ENCODE data around the gene AGPS.
"Not testable (repeated sequence)": the region's sequence is repeated elsewhere in the genome, so short reads cannot be mapped to it uniquely, and the experiment has no call there.

AGPS gene

GRCh38 chr2:177429688-177430325 lies 37.2 kb downstream of the AGPS start:
- no peaks in the 10 kb centered on the region for H4K20me1 ChIP-seq
- H3K4me3 ChIP-seq, result peak overlapping the region; percentile 5; the same call in 1 of the 2 replicates
- no peak for TF ChIP-seq Cebpa-rat (IDR thresholded peaks at IDR 0.05)
- peaks cover 88% of the 10 kb centered on the region for H3K9me3 ChIP-seq
- no peak overlapping the region for H3K4me2 ChIP-seq
- no peaks in the 10 kb centered on the region for H3K27me3 ChIP-seq
- H3K36me3 ChIP-seq, result peaks cover 54% of the 10 kb centered on the region
- H3K4me1 ChIP-seq, result no peaks in the 10 kb centered on the region
- H3K27ac ChIP-seq, result no peak overlapping the region
- H3K9ac ChIP-seq, result no peak overlapping the region

DNA sequence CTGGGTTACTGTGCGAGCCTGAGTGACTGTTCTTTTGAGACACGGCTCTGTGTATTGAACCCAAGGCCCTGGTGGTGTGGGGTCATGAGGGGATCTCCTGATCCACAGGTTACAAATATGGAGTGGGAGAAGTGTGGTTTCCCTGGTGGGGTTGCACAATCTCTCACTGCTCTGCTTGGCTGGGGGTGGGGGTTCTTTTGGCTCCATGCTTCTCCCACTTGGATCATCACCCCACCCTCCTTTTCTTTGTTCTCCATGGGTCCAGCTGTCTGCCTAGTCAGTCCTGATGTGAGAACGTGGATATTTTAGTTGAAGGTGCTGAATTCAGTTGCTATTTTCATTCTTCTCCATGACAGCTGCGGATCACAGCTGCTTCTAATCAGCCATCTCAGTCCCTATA lies 37.8 kb downstream of the AGPS start:
- Histone ChIP-seq H3K4me2 (no peak overlapping the region), H3K4me1 (no peaks in the 10 kb centered on the region), H3K4me3 (no peak overlapping the region), H3K9me3 (peaks cover 88% of the 10 kb centered on the region), H3K27ac (no peak overlapping the region), H3K9ac (no peak overlapping the region), H4K20me1 (no peaks in the 10 kb centered on the region), H3K27me3 (no peaks in the 10 kb centered on the region), H3K36me3 (peaks cover 54% of the 10 kb centered on the region)
- no peak for TF ChIP-seq Cebpa-rat (IDR thresholded peaks at IDR 0.05)

- not testable (repeated sequence) for H4K20me1 ChIP-seq, H3K4me3 ChIP-seq, H3K4me2 ChIP-seq, H3K9ac ChIP-seq, H3K27me3 ChIP-seq, H3K4me1 ChIP-seq, H3K27ac ChIP-seq
- H3K36me3 ChIP-seq, result peaks cover 57% of the 10 kb centered on the region
- H3K9me3 ChIP-seq, result peaks cover 80% of the 10 kb centered on the region
Measured at GRCh38 chr2:177431111-177431725, 38.6 kb downstream of the AGPS start.

DNA sequence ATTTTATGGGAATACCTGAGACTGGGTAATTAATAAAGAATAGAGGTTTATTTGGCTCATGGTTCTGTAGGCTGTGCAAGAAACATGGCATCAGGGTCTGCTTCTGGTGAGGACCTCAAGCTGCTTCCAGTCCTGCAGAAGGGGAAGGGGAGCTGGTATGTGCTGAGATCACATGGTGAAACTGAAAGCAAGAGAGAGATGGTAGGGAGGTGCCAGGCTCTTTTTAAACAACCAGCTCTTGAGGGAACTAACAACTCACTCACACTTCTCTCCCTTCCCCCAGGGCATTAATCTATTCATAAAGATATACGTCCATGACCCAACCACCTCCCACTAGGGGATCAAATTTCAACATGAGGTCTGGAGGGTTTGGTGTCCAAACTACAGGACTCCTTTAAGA lies 40.1 kb downstream of the AGPS start:
- H3K27ac ChIP-seq, result no peak overlapping the region
- H3K9me3 ChIP-seq, result peaks cover 65% of the 10 kb centered on the region

GRCh38 chr2:177433402-177433801 lies 40.8 kb downstream of the AGPS start:
- Histone ChIP-seq H3K9ac (no peak overlapping the region), H3K36me3 (peaks cover 51% of the 10 kb centered on the region), H3K4me1 (no peaks in the 10 kb centered on the region), H3K27me3 (no peaks in the 10 kb centered on the region), H3K9me3 (peaks cover 58% of the 10 kb centered on the region), H3K4me2 (no peak overlapping the region), H3K27ac (no peak overlapping the region), H3K4me3 (no peak overlapping the region), H4K20me1 (no peaks in the 10 kb centered on the region)
- no peak for TF ChIP-seq Cebpa-rat (IDR thresholded peaks at IDR 0.05)

More for the DNA sequence above, 40.1 kb downstream of the AGPS start:
- Histone ChIP-seq H3K27me3 (no peaks in the 10 kb centered on the region), H4K20me1 (no peaks in the 10 kb centered on the region), H3K9ac (no peak overlapping the region), H3K36me3 (peaks cover 51% of the 10 kb centered on the region), H3K4me2 (no peak overlapping the region), H3K4me1 (no peaks in the 10 kb centered on the region), H3K4me3 (no peak overlapping the region)
- no peak for TF ChIP-seq Cebpa-rat (IDR thresholded peaks at IDR 0.05)

DNA sequence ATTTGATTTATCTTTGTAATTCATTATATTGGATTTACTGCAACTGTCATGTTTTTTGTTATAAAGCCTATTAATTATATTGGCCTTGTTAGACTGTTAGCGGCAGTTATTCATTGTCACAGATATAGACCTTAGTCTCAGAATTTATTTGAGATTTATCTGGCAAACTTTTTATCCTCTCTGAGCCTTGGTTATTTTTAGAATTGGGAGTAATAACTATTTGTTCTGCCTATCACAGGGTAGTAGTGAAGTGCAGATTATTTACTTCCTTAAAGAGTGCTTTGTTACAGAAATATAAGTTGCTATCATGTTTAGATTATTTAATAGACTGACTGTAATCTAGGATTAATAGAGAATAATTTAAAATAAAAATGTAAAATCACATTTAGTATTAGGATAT lies 41.9 kb downstream of the AGPS start:
- Histone ChIP-seq H3K4me1 (no peaks in the 10 kb centered on the region), H3K4me3 (no peak overlapping the region), H3K4me2 (no peak overlapping the region), H3K36me3 (peaks cover 53% of the 10 kb centered on the region), H3K27me3 (no peaks in the 10 kb centered on the region), H3K9me3 (peaks cover 47% of the 10 kb centered on the region), H4K20me1 (no peaks in the 10 kb centered on the region), H3K9ac (no peak overlapping the region), H3K27ac (no peak overlapping the region)
- no peak for TF ChIP-seq Cebpa-rat (IDR thresholded peaks at IDR 0.05)

DNA sequence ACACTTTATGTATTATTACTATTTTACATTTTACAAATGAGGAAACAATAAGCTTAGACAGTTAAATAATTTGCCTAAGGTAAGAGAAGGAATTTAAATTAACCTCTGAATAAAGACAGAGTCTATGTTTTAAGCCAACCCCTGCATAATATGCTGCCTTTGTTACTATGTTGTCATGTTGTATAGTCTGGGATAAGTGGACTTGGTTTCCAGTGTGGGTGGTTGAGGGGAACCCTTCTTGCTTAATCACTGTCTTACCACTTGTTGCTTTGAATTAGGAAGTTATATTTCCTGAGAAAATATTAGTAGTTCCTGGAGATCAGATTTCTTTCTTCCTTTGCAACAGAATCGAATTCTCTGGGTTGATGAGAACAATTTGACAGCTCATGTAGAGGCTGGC lies 52.6 kb downstream of the AGPS start:
- no peaks in the 10 kb centered on the region for H3K4me1 ChIP-seq
- no peak overlapping the region for H3K9ac ChIP-seq
- H3K36me3 ChIP-seq, result peaks cover 30% of the 10 kb centered on the region
- no peaks in the 10 kb centered on the region for H4K20me1 ChIP-seq
- peaks cover 14% of the 10 kb centered on the region for H3K9me3 ChIP-seq
- H3K27me3 ChIP-seq, result no peaks in the 10 kb centered on the region
- H3K4me2 ChIP-seq, result no peak overlapping the region
- TF ChIP-seq Cebpa-rat (IDR thresholded peaks at IDR 0.05), result no peak
- no peak overlapping the region for H3K4me3 ChIP-seq
- H3K27ac ChIP-seq, result no peak overlapping the region

DNA sequence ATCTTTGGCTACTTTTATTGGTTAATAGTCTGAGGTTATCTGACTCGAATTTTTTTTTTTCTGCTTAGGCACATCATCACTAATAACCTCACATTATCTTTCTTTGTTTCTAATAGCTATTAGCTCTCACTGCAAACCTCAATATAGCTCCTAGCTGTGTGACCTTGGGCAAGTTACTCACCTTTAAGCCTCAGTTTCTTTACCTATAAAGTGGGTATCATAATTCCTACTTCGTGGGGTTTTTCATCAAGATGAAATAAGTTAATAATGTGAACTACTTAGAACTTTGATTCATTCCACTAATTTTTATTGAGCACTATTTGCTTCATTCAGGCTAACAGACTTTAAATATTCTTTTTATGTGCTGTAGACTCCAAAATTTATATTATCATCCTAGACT lies 55.5 kb downstream of the AGPS start:
- H3K9me3 ChIP-seq, result peaks cover 14% of the 10 kb centered on the region
- H4K20me1 ChIP-seq, result no peaks in the 10 kb centered on the region
- H3K4me2 ChIP-seq, result no peak overlapping the region
- TF ChIP-seq Cebpa-rat (IDR thresholded peaks at IDR 0.05), result no peak
- no peaks in the 10 kb centered on the region for H3K4me1 ChIP-seq
- no peak overlapping the region for H3K9ac ChIP-seq
- no peaks in the 10 kb centered on the region for H3K27me3 ChIP-seq
- no peak overlapping the region for H3K27ac ChIP-seq
- H3K36me3 ChIP-seq, result peaks cover 23% of the 10 kb centered on the region
- H3K4me3 ChIP-seq, result no peak overlapping the region

DNA sequence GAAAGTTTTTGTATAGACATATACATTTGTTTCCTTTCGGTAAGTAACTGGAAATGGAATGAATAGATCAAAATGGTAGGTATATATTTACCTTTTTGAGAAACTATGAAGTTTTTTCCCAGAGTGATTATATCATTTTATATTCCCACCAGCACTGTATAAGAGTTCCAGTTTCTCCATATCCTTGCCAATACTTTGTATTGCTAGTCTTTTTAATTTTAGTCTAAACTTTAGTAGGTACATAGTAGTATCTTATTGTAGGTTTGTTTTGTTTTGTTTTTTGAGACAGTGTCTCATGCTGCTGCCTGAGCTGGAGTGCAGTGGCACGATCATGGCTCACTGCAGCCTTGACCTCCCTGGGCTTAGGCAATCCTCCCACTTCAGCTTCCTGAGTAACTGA lies 56.6 kb downstream of the AGPS start:
- no peak overlapping the region for H3K27ac ChIP-seq
- H3K4me2 ChIP-seq, result no peak overlapping the region
- H3K36me3 ChIP-seq, result peaks cover 27% of the 10 kb centered on the region
- H3K4me1 ChIP-seq, result no peaks in the 10 kb centered on the region
- TF ChIP-seq Cebpa-rat (IDR thresholded peaks at IDR 0.05), result no peak
- H3K27me3 ChIP-seq, result no peaks in the 10 kb centered on the region
- peaks cover 14% of the 10 kb centered on the region for H3K9me3 ChIP-seq
- no peak overlapping the region for H3K9ac ChIP-seq
- no peak overlapping the region for H3K4me3 ChIP-seq
- no peaks in the 10 kb centered on the region for H4K20me1 ChIP-seq

DNA sequence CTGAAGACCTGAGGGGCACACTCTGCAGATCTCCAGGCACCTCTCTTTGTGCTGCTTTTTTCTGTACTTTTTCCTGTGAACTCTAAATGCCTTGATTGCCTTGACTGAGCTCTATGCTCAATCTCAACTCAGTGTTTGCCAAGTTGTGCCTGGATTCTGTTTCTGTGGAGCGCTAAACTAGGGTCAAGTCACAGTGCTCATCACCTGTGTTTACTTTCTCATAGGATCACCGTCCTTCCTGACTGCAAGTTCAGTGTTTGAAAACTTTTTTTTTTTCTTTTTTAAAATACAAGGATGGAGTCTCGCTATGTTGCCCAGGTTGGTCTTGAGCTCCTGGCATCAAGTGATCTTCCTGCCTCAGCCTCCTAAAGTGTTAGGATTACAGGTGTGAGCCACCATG lies 62.6 kb downstream of the AGPS start:
- Histone ChIP-seq H3K36me3 (peaks cover 23% of the 10 kb centered on the region), H3K9ac (no peak overlapping the region), H3K9me3 (peaks cover 11% of the 10 kb centered on the region), H3K27ac (no peak overlapping the region), H3K4me1 (no peaks in the 10 kb centered on the region), H4K20me1 (no peaks in the 10 kb centered on the region), H3K4me2 (no peak overlapping the region), H3K27me3 (no peaks in the 10 kb centered on the region), H3K4me3 (no peak overlapping the region)
- TF ChIP-seq Cebpa-rat (IDR thresholded peaks at IDR 0.05), result no peak

DNA sequence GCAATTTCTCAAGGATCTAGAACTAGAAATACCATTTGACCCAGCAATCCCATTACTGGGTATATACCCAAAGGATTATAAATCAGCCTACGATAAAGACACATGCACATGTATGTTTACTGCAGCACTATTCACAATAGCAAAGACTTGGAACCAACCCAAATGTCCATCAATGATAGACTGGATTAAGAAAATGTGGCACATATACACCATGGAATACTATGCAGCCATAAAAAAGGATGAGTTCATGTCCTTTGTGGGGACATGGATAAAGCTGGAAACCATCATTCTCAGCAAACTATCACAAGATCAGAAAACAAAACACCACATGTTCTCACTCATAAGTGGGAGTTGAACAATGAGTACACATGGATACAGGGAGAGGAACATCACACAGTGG lies 67.2 kb downstream of the AGPS start:
- Histone ChIP-seq H3K36me3 (peaks cover 30% of the 10 kb centered on the region), H3K9me3 (peaks cover 15% of the 10 kb centered on the region)
- H3K27me3 ChIP-seq, H3K27ac ChIP-seq, H3K4me2 ChIP-seq, H4K20me1 ChIP-seq, H3K4me3 ChIP-seq, H3K9ac ChIP-seq, H3K4me1 ChIP-seq: not testable (repeated sequence)
